AG04450 (cell line): Measurements from ENCODE around the gene UPF1. TPM values are rescaled to one million over a fixed set of nuclear protein-coding genes. Genes with fewer than 3 reads are reported as not detected.

ENCODE experiments used
- CTCF ChIA-PET: fragments of 300-600, 350-600 bp; formaldehyde crosslinking; extraction: SDS; loops from one replicate; lab custom pipeline; 2022; ENCODE audit warnings: antibody characterized with exemption, inconsistent platforms; lab: Charles Lee
- POLR2A ChIA-PET: fragments of 350-600 bp; formaldehyde crosslinking; extraction: SDS; loops from one replicate; lab custom pipeline; 2021; ENCODE audit warnings: antibody characterized with exemption, inconsistent platforms; lab: Yijun Ruan, JAX
- DNase-seq: peaks from one replicate; pipeline ENCODE4 v3.0.0-alpha.2; 2011; ENCODE audit warnings: low read depth, low spot score
- H3K27ac ChIP-seq: one replicate; pipeline ENCODE4 v1.5.1; 2012; ENCODE audit warnings: low read depth, low read length, control low read depth
- H3K27me3 ChIP-seq: one replicate; pipeline ENCODE4 v1.6.0; 2012; ENCODE audit warnings: low read length; ENCODE audit not compliant: control insufficient read depth, insufficient read depth
- H3K4me3 ChIP-seq: 2 replicates; pipeline ENCODE4 v1.5.1; 2011; ENCODE audit warnings: mild to moderate bottlenecking, low read depth, low read length, control low read depth
- H3K9me3 ChIP-seq: 2 replicates; pipeline ENCODE4 v1.5.1; 2012; ENCODE audit warnings: low read length; ENCODE audit not compliant: control insufficient read depth, insufficient read depth
- polyA plus RNA-seq: library from polyadenylated mRNA; depleted of rRNA; stranded (reverse); fragments of >200 nt; gene quantifications from 2 replicates; pipeline ENCODE4 v1.2.3, GENCODE V29; 2011
- TF ChIP-seq, protein P1 (sequence below): IDR thresholded peaks from 2 replicates; pipeline ENCODE4 v1.5.1; 2011; ENCODE audit warnings: low read depth, low read length, control low read depth, inconsistent platforms

Gene UPF1
- polyA plus RNA-seq, 1 experiment: 28.2 TPM

DNA sequence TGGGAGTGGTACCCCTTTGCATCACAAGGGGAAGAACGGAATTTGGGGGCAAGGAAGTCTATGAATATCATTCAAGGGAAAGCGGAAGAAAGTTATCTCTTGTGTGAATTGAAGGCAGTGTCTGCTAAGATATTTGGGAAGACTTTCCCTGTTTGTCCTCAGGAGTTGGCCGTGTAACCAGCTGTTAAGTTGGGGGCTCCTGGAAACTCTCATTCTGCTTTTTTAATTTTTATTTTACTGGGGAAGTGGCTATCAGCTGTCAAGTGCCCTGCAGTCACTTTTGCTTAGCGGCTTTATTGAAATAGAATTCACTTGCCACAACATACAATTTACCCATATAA, 2.9 kb downstream of the UPF1 start:
- ChIA-PET CTCF (interaction anchor here (4.5 kb wide), 1 partner anchor 12 kb away, joined by 21 read pairs; no protein-coding TSS in a partner anchor), POLR2A (no interaction called here)
- no peak overlapping the region for H3K27ac ChIP-seq

DNA sequence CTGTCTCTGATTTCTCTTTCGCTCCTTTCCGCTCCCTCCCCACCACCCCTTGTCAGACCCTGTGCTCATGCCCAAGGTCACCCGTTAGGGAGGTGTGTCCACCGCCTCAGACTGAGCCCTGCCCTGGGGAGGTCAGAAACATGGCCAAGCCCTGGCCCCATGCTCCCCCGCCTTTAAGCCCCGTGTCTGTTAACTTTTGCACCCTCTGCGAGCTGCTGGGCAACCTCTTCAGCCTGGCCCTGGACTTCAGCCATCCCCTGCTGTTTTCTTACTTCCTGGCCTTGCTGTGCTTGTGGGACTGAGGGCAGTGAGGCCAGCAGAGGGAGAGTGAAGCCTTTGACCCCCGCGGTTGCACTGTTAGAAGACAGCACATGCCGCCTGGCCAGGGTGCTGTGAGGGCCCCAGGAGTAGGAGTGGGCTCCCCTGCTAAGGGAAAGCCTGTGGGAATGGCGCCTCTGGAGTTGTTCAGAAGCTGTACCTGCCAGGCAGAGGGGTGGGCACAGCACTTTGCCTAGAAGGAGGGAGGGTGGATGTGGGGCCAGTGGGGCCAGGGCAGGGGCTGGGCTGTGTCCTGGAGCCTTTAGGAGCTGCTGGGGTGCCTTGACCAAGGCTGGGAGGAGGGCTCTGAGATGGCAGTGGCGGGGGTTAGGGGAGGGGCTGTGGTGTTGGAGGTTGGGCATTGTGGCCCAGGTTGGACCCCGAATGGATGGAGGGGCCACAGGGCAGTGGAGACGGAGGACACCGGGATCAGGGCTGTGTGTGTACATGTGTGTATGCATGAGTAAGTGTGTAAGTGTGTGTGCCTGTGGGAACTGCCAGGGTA, 7.9 kb downstream of the UPF1 start:
- H3K9me3 ChIP-seq: no peaks in the 10 kb centered on the region
- H3K27me3 ChIP-seq: no peaks in the 10 kb centered on the region
- H3K4me3 ChIP-seq: no peak overlapping the region
- no peak overlapping the region for H3K27ac ChIP-seq
- TF ChIP-seq, protein P1, sequence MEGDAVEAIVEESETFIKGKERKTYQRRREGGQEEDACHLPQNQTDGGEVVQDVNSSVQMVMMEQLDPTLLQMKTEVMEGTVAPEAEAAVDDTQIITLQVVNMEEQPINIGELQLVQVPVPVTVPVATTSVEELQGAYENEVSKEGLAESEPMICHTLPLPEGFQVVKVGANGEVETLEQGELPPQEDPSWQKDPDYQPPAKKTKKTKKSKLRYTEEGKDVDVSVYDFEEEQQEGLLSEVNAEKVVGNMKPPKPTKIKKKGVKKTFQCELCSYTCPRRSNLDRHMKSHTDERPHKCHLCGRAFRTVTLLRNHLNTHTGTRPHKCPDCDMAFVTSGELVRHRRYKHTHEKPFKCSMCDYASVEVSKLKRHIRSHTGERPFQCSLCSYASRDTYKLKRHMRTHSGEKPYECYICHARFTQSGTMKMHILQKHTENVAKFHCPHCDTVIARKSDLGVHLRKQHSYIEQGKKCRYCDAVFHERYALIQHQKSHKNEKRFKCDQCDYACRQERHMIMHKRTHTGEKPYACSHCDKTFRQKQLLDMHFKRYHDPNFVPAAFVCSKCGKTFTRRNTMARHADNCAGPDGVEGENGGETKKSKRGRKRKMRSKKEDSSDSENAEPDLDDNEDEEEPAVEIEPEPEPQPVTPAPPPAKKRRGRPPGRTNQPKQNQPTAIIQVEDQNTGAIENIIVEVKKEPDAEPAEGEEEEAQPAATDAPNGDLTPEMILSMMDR: no peak
- ChIA-PET CTCF (interaction anchor here (1.3 to 4.7 kb wide), 2 partner anchors 8 to 378 kb away, joined by 3 to 41 read pairs; no protein-coding TSS in a partner anchor), POLR2A (interaction anchor here (0.6 to 1.3 kb wide), 3 partner anchors 8 to 94 kb away, joined by 3 to 7 read pairs (median 4); partner anchors contain the start of gene UPF1)
- no peak for DNase-seq

More for the DNA sequence above, 2.9 kb downstream of the UPF1 start:
- H3K9me3 ChIP-seq: no peaks in the 10 kb centered on the region
- no peaks in the 10 kb centered on the region for H3K27me3 ChIP-seq
- H3K4me3 ChIP-seq: peak overlapping the region; percentile 81
- no peak for DNase-seq
- TF ChIP-seq, protein P1: no peak

DNA sequence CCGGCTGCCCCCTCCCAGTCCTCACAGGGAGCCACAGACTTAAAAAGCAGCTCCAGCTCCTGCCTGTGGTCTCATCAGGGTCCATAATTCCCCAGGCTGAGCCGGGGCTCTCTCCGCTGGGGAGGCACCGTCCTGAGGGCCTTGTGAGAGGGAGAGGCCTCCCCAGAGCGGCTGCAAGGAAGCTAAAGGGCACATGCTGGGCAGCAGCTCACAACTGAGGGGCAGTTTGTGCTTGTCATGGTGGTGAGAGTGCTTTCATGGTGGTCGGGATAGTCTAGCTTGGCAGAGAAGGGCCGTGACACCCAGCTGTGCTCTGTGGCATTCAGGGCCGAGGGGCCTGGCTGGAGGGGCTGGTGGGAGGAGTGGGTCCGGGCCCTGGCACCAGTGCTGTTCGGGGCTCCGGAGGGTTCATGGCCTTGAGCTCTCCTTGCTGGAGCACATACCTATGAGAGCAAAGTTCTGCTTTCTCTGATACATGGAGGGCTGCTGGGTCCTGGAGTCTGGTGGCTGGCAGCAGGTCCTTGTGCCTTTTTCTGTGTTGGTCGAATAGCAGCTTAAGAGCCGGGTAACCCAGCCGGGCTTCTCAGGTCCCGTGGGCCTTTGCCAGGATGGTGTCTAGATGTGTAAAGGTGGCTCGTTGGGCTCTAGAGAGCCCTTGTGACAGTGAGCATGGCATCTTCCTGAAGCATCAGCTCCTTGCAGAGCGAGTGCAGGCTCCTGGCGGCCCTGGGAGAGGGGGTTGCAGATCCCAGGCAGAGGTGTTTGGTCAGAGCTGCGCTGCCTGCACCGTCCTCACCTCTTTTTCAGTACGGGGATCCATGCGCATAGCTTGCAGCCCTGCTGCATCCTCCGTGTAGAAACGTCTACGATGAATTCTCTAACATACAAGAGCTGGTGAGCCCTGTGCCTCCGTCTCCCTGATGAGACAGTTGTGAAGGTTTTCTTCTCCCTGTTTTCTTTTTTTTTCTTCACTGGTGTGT, 8.8 kb downstream of the UPF1 start:
- Histone ChIP-seq H3K4me3 (no peak overlapping the region), H3K27ac (no peak overlapping the region), H3K27me3 (no peaks in the 10 kb centered on the region), H3K9me3 (no peaks in the 10 kb centered on the region)
- DNase-seq: no peak
- ChIA-PET POLR2A (interaction anchor here (0.6 to 1.3 kb wide), 3 partner anchors 9 to 93 kb away, joined by 3 to 7 read pairs (median 4); partner anchors contain the start of gene UPF1), CTCF (interaction anchor here (1.1 to 1.3 kb wide), 2 partner anchors 252 to 379 kb away, joined by 3 read pairs; partner anchors contain the start of gene REX1BD)
- TF ChIP-seq, protein P1: no peak

DNA sequence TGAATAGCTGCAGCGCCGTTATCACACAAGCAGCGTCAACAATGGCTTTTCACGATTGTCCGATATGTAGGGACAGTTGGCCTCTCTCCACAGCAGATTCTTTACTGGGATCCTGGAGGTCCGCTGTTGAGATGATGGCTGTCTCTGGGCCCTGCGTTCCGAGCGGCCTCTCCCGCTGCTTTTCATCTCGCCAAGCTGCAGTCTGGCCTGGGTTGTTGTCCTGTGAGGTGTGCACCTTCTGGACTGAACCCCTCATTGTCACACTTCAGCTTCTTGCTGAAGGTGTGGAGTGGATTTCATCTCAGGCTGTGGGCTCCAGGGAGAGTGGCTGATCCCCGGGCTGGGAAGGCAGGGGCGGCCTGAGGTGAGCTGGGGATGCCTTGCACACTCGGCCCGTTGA, 9.6 kb downstream of the UPF1 start:
- POLR2A ChIA-PET: interaction anchor here (1.3 kb wide), 1 partner anchor 9 kb away, joined by 4 read pairs; the partner anchor contains the start of gene UPF1
- Histone ChIP-seq H3K27ac (no peak overlapping the region), H3K27me3 (no peaks in the 10 kb centered on the region), H3K9me3 (no peaks in the 10 kb centered on the region), H3K4me3 (no peak overlapping the region)
- DNase-seq: no peak
- TF ChIP-seq, protein P1: no peak
- CTCF ChIA-PET: interaction anchor here (1.1 kb wide), 1 partner anchor 253 kb away, joined by 3 read pairs; the partner anchor contains the start of gene REX1BD
